GM10266 (cell line): ENCODE measurements around the gene ITPKA.

Source experiments
- DNase-seq: peaks from one replicate; pipeline ENCODE4 v3.0.0; 2012; ENCODE audit errors: extremely low spot score
- CTCF ChIP-seq: IDR thresholded peaks from 2 replicates; pipeline ENCODE4 v1.5.1; 2012; ENCODE audit warnings: mild to moderate bottlenecking, low read depth; ENCODE audit not compliant: control insufficient read depth, insufficient read depth; ENCODE audit errors: missing control alignments

The ITPKA gene

GRCh38 chr15:41473418-41473817, 20.3 kb upstream of the ITPKA start:
- no peak for DNase-seq
- TF ChIP-seq CTCF, result no peak

GRCh38 chr15:41474436-41474835, 19.2 kb upstream of the ITPKA start:
- no peak for TF ChIP-seq CTCF
- no peak for DNase-seq

GRCh38 chr15:41474941-41475340, 18.7 kb upstream of the ITPKA start:
- no peak for TF ChIP-seq CTCF
- DNase-seq, result no peak

GRCh38 chr15:41476416-41477048, 17.1 kb upstream of the ITPKA start:
- no peak for DNase-seq
- TF ChIP-seq CTCF, result no peak

GRCh38 chr15:41480396-41481140, 13.1 kb upstream of the ITPKA start:
- no peak for DNase-seq
- no peak for TF ChIP-seq CTCF

- no peak for TF ChIP-seq CTCF
- no peak for DNase-seq
These were observed 11.4 kb upstream of the ITPKA start for GRCh38 chr15:41482110-41482877.

- peak; percentile 88 for DNase-seq
- TF ChIP-seq CTCF, result no peak
These were observed 10.6 kb upstream of the ITPKA start for GRCh38 chr15:41483115-41483514.
